Limb (tissue), 2 donors: ENCODE results near the gene SUCO.
"Not testable (repeated sequence)": the region's sequence is repeated elsewhere in the genome, so short reads cannot be mapped to it uniquely, and the experiment has no call there.

Experiments used
- DNase-seq, 2 donors: peaks; one replicate each; pipeline ENCODE4 v3.0.0-alpha.2; 2016; ENCODE audit errors: extremely low spot score in 2 of 2

Gene SUCO

DNA sequence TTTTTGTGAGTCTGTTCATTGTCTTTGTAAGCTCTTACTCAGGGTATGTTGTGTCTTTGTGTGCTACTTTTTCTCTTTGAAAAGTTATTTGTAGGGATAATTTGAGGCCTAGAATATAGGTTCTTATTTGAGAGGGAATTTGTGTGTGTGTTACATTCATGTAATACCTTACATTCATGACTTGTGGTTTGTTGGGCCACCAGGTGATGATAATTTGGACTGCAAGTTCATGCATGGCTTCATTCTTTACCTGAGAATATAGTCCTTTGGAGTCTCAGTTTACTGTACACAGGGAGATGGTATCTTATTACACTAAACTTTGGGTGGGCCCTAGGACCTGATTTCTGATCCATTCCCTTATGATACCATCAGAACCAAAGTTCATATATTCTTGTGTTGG lies 74.2 kb downstream of the SUCO start:
- no peak for DNase-seq

DNA sequence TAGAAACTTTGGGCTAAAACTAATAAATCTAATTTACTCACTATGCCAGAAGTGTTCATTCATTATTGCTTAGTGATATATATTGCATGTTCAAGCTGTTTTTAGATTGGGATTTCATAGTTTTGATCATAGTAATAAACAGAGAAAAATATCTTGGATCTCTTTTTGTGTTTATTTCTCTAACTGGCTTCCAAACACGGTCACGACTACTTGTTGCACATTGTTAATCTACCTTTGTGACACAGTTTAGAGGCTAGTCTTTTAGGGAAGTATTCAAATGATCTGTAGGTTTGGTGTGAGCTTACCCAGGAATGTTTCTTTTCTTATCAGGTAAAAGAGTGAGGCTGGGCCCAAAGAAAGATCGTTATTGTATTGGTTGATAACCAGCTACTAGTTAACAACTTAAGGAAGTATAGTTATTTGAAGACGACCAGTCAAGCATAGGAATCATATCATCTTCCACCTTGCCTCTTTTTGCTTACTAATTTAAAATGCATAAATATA lies 75.2 kb downstream of the SUCO start:
- DNase-seq: no peak

DNA sequence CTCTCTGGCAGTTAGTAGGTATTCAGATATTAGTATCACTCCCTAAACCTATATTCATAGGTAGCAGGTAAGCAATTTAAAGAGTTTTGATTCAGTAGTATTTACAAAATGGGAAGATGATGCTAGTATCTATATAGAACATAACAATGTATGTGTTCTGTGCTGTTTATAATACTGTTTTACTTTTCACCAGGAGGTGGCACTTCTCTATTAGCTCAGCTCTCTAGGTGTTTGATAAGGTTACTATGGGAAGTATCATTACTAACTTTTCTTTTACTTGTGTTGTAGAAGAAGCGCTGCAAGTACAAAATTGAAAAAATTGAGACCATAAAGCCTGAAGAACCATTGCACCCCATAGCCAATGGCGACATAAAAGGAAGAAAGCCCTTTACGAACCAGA lies 76.6 kb downstream of the SUCO start:
- DNase-seq: no peak

DNA sequence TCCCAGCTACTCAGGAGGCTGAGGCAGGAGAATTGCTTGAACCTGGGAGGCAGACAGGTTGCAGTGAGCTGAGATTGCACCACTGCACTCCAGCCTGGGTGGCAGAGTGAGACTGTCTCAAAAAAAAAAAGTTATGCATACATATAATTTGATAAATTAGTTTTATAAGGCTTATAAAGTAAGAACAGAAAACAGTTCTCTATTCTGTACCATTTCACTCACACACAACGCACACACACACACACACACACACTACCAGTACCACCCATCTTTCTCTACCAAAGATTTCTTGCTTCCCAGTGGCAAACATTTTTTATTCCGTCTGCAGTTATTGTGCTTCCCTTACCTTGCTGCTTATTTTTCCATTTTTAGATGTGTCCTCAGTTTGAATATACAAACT lies 79.5 kb downstream of the SUCO start:
- no peak for DNase-seq

DNA sequence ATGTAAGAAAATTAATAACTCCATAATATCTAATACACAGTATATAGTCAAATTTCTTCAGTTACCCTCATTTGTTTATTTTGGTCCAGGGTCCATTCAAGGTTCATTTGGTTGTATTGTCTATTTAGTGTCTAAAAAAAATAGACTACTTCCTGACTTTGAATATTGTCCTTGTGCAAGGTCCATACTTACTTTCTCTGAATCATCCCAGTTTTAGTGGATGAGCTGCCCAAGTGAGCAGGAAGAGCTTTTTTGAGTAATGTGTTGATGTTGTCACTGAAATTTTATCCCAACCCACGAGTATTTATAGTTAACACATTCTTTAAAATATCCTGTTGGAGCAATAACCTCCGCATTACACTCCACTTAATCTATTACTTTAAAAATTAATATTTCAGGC lies 80.3 kb downstream of the SUCO start:
- DNase-seq: no peak

DNA sequence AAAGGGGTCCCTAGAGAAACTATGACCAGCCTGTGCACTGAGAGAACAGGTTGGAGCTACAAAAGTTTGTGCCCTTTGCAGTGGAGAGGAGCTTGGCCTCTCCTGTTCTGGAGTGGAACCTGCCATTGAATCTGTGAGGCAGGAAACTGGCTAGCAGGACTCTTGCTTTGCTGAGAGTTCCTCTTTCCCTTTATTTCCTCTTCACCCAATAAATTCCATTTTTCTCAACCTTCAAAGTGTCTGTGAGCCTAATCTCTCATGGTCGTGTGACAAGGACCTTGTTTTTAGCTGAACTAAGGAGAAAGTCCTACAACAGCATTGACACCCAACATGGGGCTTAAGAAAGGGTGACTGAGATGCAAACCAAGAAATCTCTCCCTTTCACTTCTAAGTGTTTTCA lies 83.2 kb downstream of the SUCO start:
- DNase-seq: no peak

DNA sequence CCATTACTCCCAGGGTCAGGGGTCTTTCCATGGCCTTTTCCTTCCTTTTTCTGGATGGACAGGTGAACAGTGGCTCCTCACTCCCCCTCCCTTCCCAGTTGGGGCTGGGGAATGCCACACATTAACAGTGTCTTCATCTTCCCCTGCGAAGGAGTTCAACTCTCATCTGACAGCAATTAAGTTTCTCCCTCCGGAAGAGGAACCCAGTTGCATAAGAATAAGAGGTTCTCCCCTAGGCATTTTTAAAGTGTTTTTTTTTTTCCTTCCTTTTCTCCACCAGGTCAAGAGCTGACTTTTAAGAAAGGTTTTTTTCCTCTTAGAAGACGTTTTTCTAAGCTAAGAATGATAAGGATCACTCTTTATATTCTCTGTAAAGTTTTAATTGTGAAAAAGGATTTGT lies 83.7 kb downstream of the SUCO start:
- DNase-seq: no peak

DNA sequence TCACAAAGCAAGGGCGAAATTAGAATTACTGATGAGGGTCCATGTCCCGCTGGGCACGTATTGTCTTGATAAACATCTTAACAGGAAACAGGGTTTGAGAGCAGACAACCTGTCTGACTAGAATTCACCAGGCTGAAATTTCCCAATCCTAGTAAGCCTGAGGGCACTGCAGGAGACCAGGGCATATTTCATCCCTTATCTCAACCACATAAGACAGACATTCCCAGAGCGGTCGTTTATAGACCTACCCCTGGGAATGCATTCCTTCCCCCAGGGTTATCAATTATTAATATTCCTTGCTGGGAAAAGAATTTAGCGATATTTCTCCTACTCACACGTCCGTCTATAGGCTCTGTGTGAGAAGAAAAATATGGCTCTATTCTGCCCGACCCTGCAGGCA lies 87.7 kb downstream of the SUCO start:
- not testable (repeated sequence) for DNase-seq

DNA sequence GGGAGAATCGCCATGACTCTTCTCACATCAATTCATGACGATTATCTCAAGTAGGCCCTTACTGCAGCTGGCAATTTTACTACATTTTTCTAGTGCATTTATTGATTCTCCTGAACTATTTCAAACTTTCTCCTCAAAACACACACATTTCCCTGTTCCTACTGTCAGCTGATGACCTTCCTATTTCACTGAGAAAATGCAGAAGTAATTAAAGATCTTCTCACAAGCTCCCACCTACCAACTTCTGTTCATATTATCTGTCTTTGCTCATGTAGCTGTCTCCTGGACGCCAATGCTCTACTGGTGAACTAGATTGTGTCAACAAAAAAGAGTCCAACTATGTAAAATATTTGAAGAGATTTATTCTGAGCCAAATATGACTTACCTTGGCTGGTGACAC lies 89.6 kb downstream of the SUCO start:
- no peak for DNase-seq

DNA sequence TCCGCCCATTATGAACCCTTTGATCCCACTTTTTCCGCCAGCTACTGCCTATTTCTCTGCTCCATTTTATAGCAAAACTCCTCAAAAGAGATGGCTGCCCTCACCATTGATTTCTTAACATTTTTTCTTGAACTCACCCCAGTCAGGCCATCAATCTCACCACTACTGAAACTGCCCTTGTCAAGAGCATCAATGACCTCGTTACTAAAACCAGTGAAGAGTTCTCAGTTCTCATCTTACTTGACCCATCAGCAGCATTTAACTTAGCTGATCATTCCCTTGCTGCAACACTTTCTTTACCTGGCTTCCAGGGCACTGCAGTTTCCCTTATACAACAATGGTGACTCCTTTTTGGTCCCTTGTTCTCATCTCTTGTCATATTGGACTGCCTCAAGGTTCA lies 90.8 kb downstream of the SUCO start:
- DNase-seq: no peak

DNA sequence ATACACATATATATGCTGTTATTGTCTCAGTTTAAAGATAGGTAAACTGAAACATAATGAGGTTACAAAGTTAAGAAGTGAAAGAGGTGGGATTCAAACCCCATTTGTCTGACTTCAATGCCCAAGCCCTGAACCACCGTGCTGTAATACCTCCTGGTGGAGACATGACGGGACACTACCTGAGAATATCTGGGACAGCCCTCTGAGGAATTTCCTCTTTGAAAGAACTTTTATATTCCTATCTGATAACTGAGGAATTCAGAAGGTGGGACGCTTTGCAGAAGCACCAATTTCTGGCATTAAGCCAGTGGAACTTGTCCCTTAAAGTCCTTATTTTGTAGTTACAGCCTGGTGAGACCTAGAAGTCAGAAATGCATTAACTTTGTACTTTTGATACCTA lies 93.9 kb downstream of the SUCO start:
- no peak for DNase-seq

DNA sequence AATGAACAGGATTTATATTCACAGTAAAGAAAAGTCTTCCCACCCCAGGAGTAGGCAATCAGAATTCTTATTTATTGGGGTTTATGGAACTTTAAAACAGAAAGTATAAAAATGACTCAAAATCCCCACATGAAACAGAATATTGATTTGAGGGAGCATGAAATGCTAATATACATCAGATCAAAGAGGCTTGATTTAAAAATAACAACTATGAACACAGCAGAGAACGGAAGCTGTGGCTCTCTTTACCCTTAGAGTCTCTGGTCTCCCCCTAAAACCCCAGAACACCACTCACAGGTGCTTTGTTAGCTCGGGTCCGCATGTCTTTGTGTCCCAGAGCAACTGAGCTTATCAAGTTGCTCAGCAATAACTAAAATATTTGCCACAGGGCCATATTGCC lies 94.8 kb downstream of the SUCO start:
- DNase-seq: no peak

DNA sequence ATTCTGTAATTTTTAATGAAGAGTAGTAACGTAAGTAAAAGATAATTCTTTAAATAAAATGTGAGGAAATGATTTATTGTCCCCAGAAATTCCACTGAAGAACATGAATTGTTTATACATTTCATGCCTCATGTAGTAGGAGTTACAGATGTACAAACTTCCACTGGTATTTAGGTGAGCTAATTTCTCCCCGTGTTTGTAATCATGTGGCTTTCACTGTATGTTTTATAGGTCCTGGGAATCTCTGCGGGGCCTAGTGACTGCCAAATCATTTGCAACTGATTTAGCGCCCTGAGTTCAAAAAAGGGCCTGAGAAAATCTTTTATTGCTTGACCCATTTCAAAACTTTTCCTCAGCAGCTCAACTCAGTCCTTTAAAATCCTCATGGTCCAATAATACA lies 95.5 kb downstream of the SUCO start:
- DNase-seq: no peak

DNA sequence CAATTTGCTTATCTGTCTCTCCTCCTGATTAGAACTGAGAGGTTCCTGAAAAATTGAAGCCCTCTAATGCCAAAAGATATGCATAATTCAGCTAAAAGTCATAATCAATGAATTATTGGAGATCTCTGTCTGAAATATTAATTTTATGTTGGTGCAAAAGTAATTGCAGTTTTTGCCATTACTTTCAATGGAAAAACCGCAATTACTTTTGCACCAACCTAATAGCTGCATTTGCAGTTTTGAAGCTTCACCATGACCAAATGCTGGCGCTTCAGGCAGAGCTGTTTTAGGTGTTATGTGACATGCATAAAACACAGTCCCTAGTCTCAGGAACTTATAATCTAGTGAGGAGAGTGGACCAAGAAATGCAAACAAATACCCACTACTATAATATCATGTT lies 96.2 kb downstream of the SUCO start:
- no peak for DNase-seq

DNA sequence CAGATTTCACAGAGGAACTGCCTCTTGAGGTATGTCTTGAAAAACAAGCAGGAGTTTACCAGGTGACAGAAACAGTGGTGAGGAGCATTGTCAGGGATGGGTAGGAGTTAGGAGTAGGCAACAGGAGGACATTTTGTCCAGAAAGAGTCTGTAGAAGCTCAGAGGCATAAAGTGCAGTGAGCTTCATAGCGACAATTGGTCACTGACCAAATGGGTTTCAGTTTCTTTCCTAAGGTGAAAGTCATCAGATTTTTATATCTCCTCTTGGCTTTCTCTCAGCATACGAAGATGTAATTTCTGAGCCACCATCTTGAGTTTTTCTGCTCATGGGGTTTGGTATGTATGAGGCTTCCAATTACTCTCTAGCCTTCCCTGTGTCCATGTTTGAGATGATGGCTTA lies 96.7 kb downstream of the SUCO start:
- DNase-seq: no peak

DNA sequence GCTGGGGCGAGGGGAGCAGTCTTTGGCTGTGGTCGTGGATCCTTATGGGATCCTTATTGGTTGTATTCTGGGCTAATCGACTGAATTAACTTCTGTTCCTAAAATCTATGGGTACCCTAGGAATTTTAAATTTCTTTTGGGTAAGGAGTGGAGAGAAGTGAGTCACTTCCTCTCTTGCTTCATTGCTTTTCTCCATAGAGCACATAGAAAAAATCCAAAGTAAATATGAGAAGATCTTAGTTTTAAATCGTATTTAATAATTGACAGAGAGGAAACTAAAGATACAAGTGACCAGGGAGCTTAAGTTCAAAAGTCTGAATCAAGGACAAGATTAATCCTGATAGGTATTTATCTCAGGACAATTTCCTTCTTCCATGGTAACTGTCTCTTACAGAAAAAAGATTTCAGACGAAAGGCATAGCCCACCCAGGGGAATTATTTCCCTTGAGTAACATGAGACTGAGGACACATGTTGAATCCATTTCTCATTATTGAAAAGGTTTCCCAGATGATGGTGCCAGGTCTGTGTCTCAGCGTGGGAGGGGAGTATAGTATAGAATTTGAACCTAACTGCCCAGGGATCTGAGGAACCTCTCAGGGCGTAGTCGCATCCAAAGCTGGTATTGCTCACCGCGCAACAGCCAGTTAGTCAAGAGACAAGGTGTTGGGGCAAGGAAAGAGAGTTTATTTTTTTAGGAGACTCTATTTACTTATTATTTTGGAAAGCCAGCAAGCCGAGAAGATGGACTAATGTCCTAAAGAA lies 97.3 kb downstream of the SUCO start:
- DNase-seq: no peak

DNA sequence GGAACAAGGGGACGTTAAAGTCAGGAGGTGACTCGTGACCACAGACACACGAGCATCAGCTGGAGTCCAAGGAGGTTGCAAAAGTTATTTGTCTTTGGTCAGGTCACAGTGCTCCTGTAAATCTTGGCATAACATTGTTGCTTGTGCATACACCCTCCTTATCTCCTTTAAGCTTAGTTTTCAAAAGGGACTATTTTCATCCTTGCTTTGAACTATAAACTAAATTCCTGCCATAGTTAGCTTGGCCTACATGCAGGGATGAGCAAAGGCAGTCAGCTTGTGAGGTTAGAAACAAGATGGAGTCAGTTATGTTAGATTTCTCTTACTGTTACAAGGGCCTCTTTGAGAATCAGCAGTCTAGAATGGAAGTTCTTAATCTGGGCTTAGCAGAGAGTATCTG lies 97.9 kb downstream of the SUCO start:
- DNase-seq: no peak

DNA sequence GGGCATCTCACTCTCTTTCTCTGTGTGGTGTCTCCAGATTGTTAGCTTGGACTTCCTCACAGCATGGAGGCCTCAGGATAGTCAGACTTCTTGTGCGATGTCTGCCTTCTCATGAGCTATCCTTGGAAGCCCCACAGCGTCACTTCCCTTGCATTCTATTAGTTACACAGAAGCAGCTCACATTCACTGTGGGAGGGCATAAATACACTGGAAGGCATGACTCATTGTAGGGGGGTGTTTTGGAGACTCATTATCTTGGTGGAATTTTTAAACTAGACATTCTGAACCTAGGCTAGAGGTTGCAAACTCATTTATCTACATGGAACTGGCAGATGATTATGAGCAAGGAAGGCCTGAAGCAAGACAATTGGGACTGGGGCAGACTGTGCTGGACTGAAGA lies 104.6 kb downstream of the SUCO start:
- no peak for DNase-seq

DNA sequence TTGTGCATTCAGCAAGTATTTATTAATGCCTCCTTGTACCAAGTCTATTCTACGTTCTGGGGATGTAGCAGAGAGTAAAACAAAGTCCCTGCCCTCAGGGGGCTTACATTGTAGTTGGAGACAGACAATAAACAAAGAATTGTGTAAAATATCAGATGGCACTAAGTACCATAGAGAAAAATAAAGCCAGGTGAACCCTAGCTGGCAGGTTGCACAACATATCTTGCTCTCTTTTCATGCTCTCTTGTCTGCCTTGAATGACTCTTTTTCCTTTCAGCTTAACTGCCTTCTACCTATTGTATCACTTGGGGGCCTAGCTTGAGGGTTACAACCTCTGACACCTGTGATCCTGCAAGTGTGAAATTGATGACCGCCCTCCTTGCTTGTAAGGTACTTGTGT lies 105.3 kb downstream of the SUCO start:
- no peak for DNase-seq

DNA sequence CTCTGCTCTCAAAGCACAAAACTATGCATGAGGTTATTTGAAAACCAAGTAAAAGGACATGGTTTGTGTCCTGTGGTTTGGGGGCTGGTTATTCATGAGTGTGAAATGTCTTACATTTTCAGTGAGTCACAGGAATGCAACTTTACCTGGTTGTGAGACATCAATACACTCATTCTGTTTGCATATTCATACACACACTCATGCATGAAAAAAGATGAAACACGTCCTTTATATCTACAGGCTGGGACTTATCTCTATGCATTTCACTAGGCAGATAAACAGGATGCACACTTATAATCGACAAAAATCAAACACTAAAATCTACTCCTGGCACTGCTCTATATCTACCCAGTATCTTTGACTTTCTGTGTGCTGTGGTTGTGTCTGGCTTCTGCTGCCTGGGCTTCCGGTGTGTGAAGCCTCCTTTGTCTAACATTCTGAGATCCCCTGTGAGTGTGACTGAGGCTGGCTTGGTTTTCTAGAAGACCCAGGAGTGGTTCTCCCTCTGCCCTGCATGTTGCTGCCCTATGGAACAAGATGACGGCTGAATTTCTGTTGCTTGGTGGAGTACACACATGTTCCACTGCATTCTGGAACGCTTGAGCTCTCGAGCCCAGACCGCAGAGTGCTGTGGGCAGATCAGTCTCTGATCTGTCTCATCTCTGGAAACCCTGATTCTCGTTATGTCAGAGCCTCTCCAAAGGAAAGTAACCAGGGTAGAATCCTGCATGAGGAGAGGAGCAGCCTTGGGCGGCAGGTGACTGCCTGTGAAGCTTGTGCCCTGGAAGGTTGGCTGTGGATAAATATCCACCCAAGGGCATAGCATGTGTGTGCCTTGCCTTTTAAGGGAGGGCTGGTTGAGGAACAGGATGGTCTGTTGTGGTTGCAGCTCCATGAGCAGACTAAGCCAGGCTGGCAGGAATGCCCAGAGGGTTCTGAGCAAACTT lies 106.2 kb downstream of the SUCO start:
- DNase-seq: no peak

DNA sequence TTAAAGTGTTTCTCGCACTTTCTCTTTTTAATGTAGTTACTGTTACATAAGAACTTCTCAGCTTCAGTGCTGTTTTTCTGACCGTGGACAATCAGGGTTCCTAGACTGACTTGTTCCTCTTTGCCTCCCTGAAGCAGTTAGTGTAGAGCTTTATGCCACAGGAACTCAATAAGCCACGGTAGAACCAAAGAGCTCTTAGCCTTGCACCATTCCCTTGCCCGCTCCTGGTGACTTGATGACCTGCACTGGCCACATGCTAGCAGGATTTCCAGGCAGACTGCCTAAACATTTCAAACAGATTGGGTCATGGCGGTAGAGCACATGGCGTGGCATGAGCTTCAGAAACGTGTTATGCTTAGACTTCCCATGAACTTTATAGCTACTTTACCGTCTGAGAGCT lies 107.2 kb downstream of the SUCO start:
- no peak for DNase-seq

DNA sequence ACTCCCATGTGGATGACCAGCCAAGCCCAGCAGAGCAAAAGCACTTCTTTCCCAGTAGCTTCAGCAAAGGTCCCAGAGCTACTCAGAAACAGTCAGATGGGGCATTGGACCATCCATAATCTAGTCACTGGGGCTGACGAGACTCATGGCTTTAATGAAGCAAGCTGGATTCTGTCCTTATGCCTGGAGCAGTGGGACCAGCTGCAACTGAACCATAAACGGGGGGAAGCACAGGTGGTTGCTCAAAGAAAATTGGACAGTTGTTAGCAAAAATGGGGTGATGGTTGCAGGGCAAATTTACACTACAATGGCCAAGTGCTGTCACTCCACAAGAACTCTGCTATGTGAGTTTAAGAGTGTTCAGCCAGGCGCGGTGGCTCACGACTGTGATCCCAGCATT lies 108.5 kb downstream of the SUCO start:
- DNase-seq: no peak

DNA sequence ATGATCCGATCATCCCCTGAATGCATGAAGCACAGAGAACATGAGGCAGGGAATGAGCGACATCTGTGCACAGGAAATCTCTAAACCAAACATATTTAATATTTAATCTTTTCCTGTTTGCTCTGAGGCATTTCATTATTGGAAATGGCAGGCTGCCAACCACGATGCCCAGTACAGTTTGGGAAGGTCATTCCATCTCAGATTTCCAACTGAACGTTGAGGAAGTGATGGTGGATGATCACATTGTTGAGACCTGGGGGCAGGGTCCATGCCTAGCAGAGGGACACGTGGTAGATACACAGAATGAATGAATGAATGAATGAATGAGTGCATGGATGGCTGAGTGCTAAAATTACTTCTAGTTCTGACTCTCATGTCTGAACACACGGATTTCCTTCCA lies 110.0 kb downstream of the SUCO start:
- no peak for DNase-seq
